Mucosa of descending colon (tissue), 3 donors: ENCODE measurements around the gene ANO10. TPM values are rescaled to one million over a fixed set of nuclear protein-coding genes. Genes with fewer than 3 reads are reported as not detected.

Experiments used
- ATAC-seq: fragments of 200-7000 bp; cut with Tn5 transposase; one replicate; pipeline ENCODE4 v1.9.1; 2020; ENCODE audit warnings: mild to moderate bottlenecking, moderate library complexity
- DNase-seq, 3 donors: peaks; one replicate each; pipeline ENCODE4 v3.0.0-alpha.2; 2020
- H3K36me3 ChIP-seq: fragments of 200-600 bp; one replicate; pipeline ENCODE4 v1.8.0; 2021; ENCODE audit warnings: low read depth, mild to moderate bottlenecking
- H3K4me1 ChIP-seq: fragments of 200-600 bp; one replicate; pipeline ENCODE4 v1.8.0; 2021; ENCODE audit warnings: low read depth, mild to moderate bottlenecking
- H3K4me3 ChIP-seq: fragments of 200-600 bp; one replicate; pipeline ENCODE4 v1.8.0; 2021; ENCODE audit warnings: mild to moderate bottlenecking
- H3K9me3 ChIP-seq: fragments of 200-600 bp; one replicate; pipeline ENCODE4 v1.8.0; 2021; ENCODE audit warnings: mild to moderate bottlenecking
- CTCF ChIP-seq: fragments of 200-600 bp; IDR thresholded peaks from one replicate; pipeline ENCODE4 v1.8.0; 2022; ENCODE audit warnings: antibody characterized with exemption, mild to moderate bottlenecking
- intact Hi-C, 2 donors: fragments of 100-400 bp; cut with DNase I in 1 of 2; cut with micrococcal nuclease in 1 of 2; formaldehyde crosslinking; loops; one replicate each; pipeline versions ENCODE4 v1.11.0 to v1.11.1; 2022; cut with DNase I, micrococcal nuclease
- total RNA-seq, 3 donors: library from RNA; stranded (reverse); fragmentation: NEBNext Ultra II Directional in 2 of 3; extraction: Animal tissue kit (Norgen Biotek cat#: 25700) in 2 of 3; gene quantifications; one replicate each; pipeline versions ENCODE4 v1.2.1 to v1.2.4, GENCODE V29; 2021 to 2023
- donor health status: DM: no; HTN: no; CAD: no; lungs with moderate emphysema.
- donor health status: DM: no; HTN: no; CAD: no.
- donor health status: DM: no; HTN: yes; CAD: no.

Gene ANO10
- total RNA-seq, 3 donors from 2014 or later: 46.6 to 100.0 (median 64.1) TPM

DNA sequence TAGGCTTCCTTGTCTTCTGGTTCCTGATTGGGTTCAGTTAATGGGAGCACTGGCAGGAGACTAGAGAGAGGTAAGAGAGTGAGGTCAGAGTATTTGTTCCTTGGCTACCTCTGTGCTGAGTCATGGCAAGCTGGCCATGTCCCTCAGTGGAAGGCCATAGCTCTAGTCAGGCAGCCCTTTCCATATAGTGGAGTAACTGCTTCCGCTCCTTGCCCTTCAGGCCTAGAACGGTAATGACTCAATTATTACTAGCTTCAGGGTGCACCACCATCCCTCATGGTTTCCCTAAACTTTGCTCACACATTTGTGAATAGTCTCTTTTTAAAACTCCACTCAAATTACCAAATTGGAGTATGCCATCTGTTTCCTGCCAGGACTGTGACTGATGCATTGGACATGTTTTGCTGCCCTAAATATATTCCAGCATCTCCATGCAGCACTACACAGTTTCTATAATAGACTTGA is 10.5 kb upstream of the ANO10 start:
- no peak overlapping the region for H3K4me3 ChIP-seq
- DNase-seq (no peak), ATAC-seq (peak; percentile 27)
- H3K36me3 ChIP-seq: no peaks in the 10 kb centered on the region
- H3K4me1 ChIP-seq: no peaks in the 10 kb centered on the region
- no peak for TF ChIP-seq CTCF
- intact Hi-C loops: loop anchor here in 1 of 2 donors (10.0 kb wide), 1 partner anchor 88 kb away; no protein-coding TSS in a partner anchor
- no peaks in the 10 kb centered on the region for H3K9me3 ChIP-seq

- TF ChIP-seq CTCF: no peak
- ATAC-seq (no peak), DNase-seq (no peak)
- intact Hi-C loops: loop anchor here in 1 of 2 donors (10.0 kb wide), 1 partner anchor 85 kb away; no protein-coding TSS in a partner anchor
- Histone ChIP-seq H3K9me3 (no peaks in the 10 kb centered on the region), H3K36me3 (no peaks in the 10 kb centered on the region), H3K4me1 (no peaks in the 10 kb centered on the region), H3K4me3 (no peak overlapping the region)
These were observed 7.9 kb upstream of the ANO10 start for GRCh38 chr3:43629741-43630140.

GRCh38 chr3:43629257-43629656 is 7.4 kb upstream of the ANO10 start:
- Histone ChIP-seq H3K36me3 (no peaks in the 10 kb centered on the region), H3K4me3 (no peak overlapping the region), H3K4me1 (no peaks in the 10 kb centered on the region), H3K9me3 (no peaks in the 10 kb centered on the region)
- no peak for DNase-seq
- TF ChIP-seq CTCF: no peak
- intact Hi-C loops: no loop called here
- no peak for ATAC-seq

GRCh38 chr3:43627360-43627759 is 5.5 kb upstream of the ANO10 start:
- intact Hi-C loops: no loop called here
- no peak for TF ChIP-seq CTCF
- H3K4me1 ChIP-seq: no peaks in the 10 kb centered on the region

GRCh38 chr3:43624619-43625305 is 3.0 kb upstream of the ANO10 start:
- Histone ChIP-seq H3K36me3 (no peaks in the 10 kb centered on the region), H3K9me3 (no peaks in the 10 kb centered on the region), H3K4me3 (no peak overlapping the region), H3K4me1 (no peaks in the 10 kb centered on the region)
- no peak for TF ChIP-seq CTCF
- ATAC-seq: no peak
- intact Hi-C loops: no loop called here
- DNase-seq: no peak

More at GRCh38 chr3:43627360-43627759, 5.5 kb upstream of the ANO10 start:
- Histone ChIP-seq H3K4me3 (no peak overlapping the region), H3K9me3 (no peaks in the 10 kb centered on the region), H3K36me3 (no peaks in the 10 kb centered on the region)
- no peak for DNase-seq
- no peak for ATAC-seq
